NCI-H1436 (cell line): ENCODE measurements around the gene IL36RN.
"Not testable (repeated sequence)": the region's sequence is repeated elsewhere in the genome, so short reads cannot be mapped to it uniquely, and the experiment has no call there.

Source experiments
- DNase-seq: peaks from one replicate; lab custom pipeline; 2025; lab: John Stamatoyannopoulos, UW

Gene IL36RN

GRCh38 chr2:113075030-113075429, 16.0 kb downstream of the IL36RN start:
- DNase-seq, result no peak

DNA sequence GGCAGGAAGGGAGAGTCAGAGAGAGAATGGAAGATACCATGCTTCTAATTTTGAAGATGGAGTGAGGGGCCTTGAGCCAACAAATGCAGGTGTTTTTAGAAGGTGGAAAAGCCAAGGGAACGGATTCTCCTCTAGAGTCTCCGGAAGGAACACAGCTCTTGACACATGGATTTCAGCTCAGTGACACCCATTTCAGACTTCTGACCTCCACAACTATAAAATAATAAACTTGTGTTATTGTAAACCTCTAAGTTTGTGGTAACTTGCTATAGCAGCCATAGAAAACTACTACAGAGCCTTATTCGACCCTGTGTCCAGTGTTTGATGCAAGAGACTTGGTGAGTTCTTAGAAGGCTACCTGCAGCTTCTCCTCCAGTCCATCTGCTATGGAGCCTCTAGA, 16.6 kb downstream of the IL36RN start:
- no peak for DNase-seq

- no peak for DNase-seq
These were observed 18.1 kb downstream of the IL36RN start for GRCh38 chr2:113076954-113077669.

- DNase-seq, result no peak
These were observed 18.9 kb downstream of the IL36RN start for GRCh38 chr2:113077921-113078320.

DNA sequence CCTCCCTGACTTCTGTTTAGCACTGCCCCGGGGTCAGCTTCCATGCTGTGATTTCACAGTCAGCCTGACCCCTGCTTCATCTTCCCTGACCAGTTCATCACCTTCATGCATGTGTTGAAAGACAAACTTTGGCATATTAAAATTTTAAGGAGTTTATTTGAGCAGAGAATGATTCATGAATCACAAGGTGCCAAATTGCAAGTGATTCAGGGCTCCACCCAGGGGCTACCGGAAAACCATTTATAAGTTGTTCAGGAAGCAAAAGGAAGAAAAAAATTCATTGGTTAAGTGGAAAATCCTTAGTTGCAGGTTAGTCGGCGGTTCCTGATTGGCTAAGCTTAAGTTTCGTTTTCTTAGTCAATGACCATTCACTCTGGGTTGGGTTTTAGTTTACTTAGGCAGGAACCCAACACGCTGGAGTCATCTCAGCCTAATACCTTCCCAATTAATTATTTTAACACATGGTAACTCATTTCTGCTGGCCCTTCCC, 19.4 kb downstream of the IL36RN start:
- DNase-seq, result no peak

DNA sequence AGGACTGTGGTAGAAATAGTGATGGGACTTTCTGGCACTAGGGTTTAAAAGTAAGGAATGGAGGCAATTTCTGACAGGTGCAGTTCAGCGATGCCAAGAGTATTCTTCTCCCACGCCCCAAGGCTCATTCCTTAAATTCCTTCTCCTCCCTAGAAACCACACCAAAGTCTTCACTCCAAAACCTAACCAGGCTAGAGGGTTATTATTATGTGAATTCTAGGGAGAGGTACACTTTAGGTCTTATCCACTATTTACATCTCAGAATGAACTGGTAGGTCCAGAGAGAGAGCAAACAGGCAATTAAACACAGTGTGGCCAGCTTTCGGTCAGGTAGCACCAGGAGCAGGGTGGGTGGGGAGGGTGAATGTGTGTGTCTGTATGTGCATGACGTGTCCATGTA, 20.1 kb downstream of the IL36RN start:
- no peak for DNase-seq

- no peak for DNase-seq
These were observed 21.1 kb downstream of the IL36RN start for GRCh38 chr2:113080134-113080533.

GRCh38 chr2:113081488-113082210, 22.7 kb downstream of the IL36RN start:
- DNase-seq, result no peak

DNA sequence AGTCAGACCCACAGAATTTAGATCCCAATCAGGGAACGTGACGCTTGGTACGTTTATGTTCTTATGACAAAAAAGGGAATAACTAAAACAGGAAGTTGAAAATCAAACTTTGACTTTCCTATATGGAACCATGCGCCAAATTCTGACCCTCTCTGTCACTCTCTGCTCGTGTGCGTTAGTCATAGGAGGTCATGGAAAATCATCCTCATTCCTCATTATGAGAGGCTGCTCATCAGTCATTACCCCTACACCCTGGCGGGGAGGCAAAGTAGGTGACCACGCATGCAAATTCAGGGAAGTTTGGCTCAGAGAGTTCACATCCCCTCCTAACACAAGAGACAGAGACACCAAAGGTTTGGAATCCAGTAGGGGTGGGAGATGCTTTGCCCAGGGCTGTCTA, 24.3 kb downstream of the IL36RN start:
- DNase-seq, result no peak

GRCh38 chr2:113084249-113085000, 25.4 kb downstream of the IL36RN start:
- no peak for DNase-seq

- DNase-seq, result no peak
These were observed 26.5 kb downstream of the IL36RN start for GRCh38 chr2:113085542-113085941.

DNA sequence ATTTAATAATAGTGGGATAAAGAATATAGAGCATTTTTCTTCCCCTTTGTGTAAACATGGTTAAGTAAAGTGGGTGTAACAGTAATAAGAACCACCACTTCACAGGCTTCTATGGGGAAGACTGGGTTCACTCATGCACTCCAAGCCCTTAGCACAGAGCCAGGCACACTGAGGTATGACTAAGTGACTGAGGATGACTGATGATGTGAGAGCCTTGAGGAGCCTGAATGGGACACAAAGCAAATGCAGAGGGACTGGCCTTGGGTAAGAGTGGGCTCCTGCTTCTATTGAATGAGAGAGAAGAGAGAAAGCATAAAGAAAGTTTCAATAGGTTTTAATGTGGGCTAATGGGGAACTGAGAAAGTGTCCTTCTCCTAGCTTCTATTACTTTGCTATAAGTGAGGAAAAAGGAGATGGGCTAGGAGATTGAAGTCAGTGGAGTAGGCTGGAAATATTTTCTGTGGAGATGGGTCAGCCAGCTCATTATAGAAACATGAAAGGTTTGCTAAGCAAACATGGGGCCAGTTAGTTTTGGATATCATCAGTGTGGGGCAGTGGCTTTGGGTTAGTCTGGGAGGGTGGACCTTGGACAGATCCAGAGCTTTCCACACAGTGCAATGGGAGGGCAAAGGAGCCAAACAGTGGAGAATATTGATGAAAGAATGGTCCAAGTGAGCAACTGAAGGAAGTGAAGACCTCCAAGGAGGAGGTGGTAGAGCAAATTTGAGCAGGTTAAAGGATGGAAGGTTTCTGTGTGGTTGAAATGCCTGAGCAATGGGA, 29.4 kb downstream of the IL36RN start:
- DNase-seq, result no peak

- DNase-seq, result no peak
These were observed 30.9 kb downstream of the IL36RN start for GRCh38 chr2:113089916-113090315.

DNA sequence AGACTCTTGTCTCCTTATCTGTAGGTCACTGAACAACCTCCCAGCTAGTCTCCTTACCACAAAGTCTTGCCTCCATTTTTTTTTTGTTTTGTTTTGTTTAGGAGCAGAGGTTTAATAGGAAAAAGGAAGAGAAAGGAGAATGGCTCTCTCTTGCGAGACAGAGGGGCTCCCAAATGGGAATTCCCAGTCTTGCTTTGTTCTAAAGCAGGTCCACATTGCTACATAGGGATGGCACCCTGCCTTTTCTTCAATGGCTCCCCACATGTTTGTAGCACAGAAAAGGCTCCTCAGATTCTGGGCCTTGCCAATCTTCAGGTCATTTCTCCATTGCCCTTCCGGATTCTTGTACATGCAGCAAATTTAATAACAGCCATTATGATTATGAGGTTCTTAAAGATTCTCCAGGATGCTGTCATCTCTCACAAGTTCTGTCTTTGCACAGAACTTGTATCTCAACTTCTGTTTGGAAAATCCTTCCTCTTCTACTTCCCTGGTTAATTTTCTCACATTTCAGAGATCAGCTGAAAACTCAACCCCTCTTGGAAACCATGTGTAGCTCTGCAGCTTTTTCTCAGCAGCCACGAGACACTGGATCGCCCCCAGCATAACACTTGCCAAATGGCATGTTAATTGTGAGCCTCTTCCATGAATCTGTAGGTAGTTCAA, 32.4 kb downstream of the IL36RN start:
- no peak for DNase-seq

DNA sequence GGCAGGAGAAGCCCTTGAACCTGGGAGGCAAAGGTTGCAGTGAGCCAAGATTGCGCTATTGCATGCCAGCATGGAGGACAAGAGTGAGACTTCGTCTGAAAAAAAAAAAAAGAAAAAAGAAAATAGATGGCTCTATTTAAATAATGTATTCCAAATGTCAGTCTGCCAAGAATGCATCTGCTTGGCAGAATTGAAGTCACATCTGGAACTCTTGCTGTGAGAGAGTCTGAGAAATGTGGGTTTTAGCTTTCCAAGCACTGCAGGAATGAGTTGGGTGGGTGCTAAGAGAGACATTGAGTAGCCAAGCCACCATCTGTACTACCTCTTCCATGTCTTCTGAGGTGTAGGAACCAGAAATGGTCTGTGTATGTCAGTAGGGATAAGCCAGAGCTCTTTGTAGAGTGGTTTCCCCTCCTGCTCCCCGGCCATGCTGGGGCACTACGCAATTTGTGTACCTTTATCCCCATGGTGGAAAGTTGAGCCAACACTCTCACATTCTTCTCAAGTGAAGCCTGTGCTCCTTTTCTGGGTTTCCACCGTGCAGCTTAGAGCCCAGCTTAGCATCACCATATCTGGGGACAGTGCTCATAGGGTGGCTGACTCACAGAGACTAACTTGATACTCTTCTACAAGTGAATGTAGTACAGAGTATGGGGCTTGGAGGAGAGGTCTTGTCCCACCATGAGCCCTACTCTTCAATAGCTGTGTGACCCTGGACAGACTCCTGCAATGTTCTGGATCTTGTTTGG, 34.0 kb downstream of the IL36RN start:
- no peak for DNase-seq

DNA sequence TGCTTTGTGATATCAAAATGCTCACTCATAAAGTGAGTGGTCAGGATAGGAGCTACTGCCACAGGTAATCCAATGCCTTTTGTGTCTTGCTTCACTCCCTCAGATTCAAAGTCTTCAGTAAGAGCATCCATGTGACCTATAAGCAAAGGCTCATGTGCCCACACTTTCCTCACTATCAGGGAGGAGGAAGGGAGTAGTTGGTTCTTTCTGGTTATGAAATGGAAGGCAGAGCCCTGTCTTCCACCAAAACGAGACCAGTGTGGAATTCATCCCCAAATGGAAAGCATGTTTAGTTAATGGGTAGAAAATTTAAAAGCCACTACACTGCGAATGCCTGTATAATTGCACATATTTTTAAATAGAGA, 34.6 kb downstream of the IL36RN start:
- no peak for DNase-seq

DNA sequence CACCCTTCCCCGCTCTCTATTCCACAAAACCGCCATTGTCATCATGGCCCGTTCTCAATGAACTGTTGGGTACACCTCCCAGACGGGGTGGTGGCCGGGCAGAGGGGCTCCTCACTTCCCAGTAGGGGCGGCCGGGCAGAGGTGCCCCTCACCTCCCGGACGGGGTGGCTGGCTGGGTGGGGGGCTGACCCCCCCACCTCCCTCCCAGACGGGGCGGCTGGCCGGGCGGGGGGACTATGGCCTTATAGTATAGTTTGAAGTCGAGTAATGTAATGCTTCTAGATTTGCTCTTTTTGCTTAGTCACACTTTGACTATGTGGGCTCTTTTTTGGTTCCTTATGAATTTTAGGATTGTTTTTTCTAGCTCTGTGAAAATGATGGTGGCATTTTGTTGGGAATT, 37.3 kb downstream of the IL36RN start:
- DNase-seq, result not testable (repeated sequence)

DNA sequence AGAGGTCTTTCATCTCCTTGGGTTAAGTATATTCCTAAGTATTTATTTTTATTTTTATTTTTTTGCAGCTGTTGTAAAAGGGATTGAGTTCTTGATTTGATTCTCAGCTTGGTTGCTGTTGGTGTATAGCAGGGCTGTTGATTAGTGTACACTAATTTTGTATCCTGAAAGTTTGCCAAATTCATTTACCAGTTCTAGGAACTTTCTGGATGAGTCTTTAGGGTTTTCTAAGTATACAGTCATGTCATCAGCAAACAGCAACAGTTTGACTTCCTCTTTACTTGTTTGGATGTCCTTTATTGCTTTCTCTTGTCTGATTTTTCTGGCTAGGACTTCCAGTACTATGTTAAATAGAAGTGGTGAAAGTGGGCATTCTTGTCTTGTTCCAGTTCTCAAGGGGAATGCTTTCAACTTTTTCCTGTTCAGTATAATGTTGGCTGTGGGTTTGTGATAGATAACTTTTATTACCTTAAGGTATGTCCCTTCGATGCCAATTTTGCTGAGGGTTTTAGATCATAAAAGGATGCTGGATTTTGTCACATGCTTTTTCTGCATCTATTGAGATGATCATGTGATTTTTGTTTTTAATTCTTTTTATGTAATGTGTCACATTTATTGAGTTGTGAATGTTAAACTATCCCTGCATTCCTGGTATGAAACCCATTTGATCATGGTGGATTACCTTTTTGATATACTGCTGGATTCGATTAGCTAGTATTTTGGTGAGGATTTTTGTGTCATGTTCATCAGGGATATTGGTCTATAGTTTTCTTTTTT, 38.0 kb downstream of the IL36RN start:
- DNase-seq, result not testable (repeated sequence)

- no peak for DNase-seq
These were observed 39.0 kb downstream of the IL36RN start for GRCh38 chr2:113098041-113098440.

GRCh38 chr2:113098532-113098931, 39.5 kb downstream of the IL36RN start:
- no peak for DNase-seq
